H1 (cell line): Measurements from ENCODE around the gene METRN.

ENCODE experiments used
- CREB1 ChIP-seq: IDR thresholded peaks from 2 replicates; pipeline ENCODE4 v1.6.1; 2012; ENCODE audit warnings: inconsistent platforms
- EP300 ChIP-seq, 2 experiments: IDR thresholded peaks; 1 replicate in 1 of 2; 2 replicates in 1 of 2; pipeline ENCODE4 v1.6.1; 2011 to 2012; ENCODE audit warnings: low read depth in 2 of 2, low read length in 2 of 2, mild to moderate bottlenecking in 2 of 2, borderline replicate concordance in 1 of 2, inconsistent platforms in 1 of 2, moderate library complexity in 1 of 2
- POLR2A ChIP-seq, 2 experiments: IDR thresholded peaks; 1 replicate in 1 of 2; 2 replicates in 1 of 2; pipeline ENCODE4 v1.6.1; 2011; ENCODE audit warnings: low read depth in 2 of 2, low read length in 2 of 2, mild to moderate bottlenecking in 2 of 2; ENCODE audit errors: control extremely low read depth in 1 of 2
- RNF2 ChIP-seq: fragments of 200-900, 300-1000 bp; sonication (generic); IDR thresholded peaks from 2 replicates; pipeline ENCODE4 v1.7.1; 2016; ENCODE audit warnings: borderline replicate concordance, low read depth, mild to moderate bottlenecking, antibody characterized with exemption, low read length; ENCODE audit not compliant: poor library complexity, severe bottlenecking; ENCODE audit errors: missing control alignments
- TEAD4 ChIP-seq: IDR thresholded peaks from 2 replicates; pipeline ENCODE4 v1.6.1; 2012; ENCODE audit warnings: low read depth, low read length, inconsistent platforms, mixed read lengths
- YY1 ChIP-seq: IDR thresholded peaks from 2 replicates; pipeline ENCODE4 v1.6.1; 2011; ENCODE audit warnings: low read depth, mild to moderate bottlenecking, low read length
- TF ChIP-seq, protein P1 (sequence below), 3 experiments: IDR thresholded peaks; 1 replicate in 2 of 3; 2 replicates in 1 of 3; pipeline versions ENCODE4 v1.5.1 to v1.6.1; 2011; ENCODE audit warnings: low read length in 3 of 3, mild to moderate bottlenecking in 3 of 3, inconsistent platforms in 2 of 3, low read depth in 1 of 3, moderate library complexity in 1 of 3; ENCODE audit not compliant: insufficient read depth in 1 of 3; ENCODE audit errors: control extremely low read depth in 1 of 3

DNA sequence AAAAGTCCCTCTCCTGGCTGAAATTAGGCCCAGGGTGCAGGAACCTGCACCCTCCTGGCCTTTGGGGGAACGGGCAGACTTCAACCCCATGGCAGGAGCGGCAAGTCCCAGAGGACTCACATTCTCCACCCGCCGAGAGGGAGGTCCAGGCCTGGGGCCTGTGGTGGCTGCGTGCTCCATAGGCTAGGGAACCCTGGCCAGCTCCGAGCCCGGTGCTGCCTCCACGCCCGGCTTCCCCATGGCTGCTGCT lies 11.2 kb downstream of the METRN start:
- TF ChIP-seq, protein P1, sequence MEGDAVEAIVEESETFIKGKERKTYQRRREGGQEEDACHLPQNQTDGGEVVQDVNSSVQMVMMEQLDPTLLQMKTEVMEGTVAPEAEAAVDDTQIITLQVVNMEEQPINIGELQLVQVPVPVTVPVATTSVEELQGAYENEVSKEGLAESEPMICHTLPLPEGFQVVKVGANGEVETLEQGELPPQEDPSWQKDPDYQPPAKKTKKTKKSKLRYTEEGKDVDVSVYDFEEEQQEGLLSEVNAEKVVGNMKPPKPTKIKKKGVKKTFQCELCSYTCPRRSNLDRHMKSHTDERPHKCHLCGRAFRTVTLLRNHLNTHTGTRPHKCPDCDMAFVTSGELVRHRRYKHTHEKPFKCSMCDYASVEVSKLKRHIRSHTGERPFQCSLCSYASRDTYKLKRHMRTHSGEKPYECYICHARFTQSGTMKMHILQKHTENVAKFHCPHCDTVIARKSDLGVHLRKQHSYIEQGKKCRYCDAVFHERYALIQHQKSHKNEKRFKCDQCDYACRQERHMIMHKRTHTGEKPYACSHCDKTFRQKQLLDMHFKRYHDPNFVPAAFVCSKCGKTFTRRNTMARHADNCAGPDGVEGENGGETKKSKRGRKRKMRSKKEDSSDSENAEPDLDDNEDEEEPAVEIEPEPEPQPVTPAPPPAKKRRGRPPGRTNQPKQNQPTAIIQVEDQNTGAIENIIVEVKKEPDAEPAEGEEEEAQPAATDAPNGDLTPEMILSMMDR (IDR thresholded peaks at IDR 0.05; ENCODE audit: control extremely low read depth in 1 of 3, insufficient read depth in 1 of 3, low read depth in 1 of 3, low read length in 3 of 3), result no peak
- TF ChIP-seq YY1 (no peak), EP300 (IDR thresholded peaks at IDR 0.05; ENCODE audit: borderline replicate concordance in 1 of 2, low read depth in 2 of 2, low read length in 2 of 2) (no peak), CREB1 (no peak), POLR2A (IDR thresholded peaks at IDR 0.05; ENCODE audit: control extremely low read depth in 1 of 2, low read depth in 2 of 2, low read length in 2 of 2) (no peak), RNF2 (no peak), TEAD4 (no peak)
